Pancreas (tissue), 10 donors: ENCODE measurements around the gene CST9L. TPM values are rescaled to one million over a fixed set of nuclear protein-coding genes. Genes with fewer than 3 reads are reported as not detected.

Experiments
- ATAC-seq, 4 donors: fragments of 200-7000 bp; cut with Tn5 transposase; one replicate each; pipeline versions ENCODE4 v1.8.0 to v1.9.1; 2020; ENCODE audit warnings: mild to moderate bottlenecking in 4 of 4, moderate library complexity in 4 of 4
- DNase-seq, 6 donors: peaks; one replicate each; pipeline ENCODE4 v3.0.0-alpha.2; 2020
- FAIRE-seq: peaks from 2 replicates; lab custom pipeline; 2012; peaks lifted over from hg19 to GRCh38; lab: Jason Lieb, UNC
- H3K27ac ChIP-seq, 4 donors: fragments of 200-600 bp; sonication (generic); 1 replicate in 3 of 4; 2 replicates in 1 of 4; pipeline versions ENCODE4 v1.5.0 to v1.8.0; 2020
- H3K27me3 ChIP-seq, 4 donors: fragments of 200-600 bp; one replicate each; pipeline ENCODE4 v1.8.0; 2021
- H3K36me3 ChIP-seq, 3 donors: fragments of 200-600 bp; sonication (generic) in 1 of 3; one replicate each; pipeline versions ENCODE4 v1.5.0 to v1.8.0; 2020 to 2021
- H3K4me1 ChIP-seq, 3 donors: fragments of 200-600 bp; one replicate each; pipeline ENCODE4 v1.8.0; 2021
- H3K4me3 ChIP-seq, 4 donors: fragments of 200-600 bp; sonication (generic) in 2 of 4; one replicate each; pipeline versions ENCODE4 v1.5.0 to v1.8.0; 2020 to 2021
- H3K9me3 ChIP-seq, 4 donors: fragments of 200-600 bp; one replicate each; pipeline ENCODE4 v1.8.0; 2021
- CTCF ChIP-seq, 4 donors: fragments of 200-600 bp; sonication (generic) in 3 of 4; IDR thresholded peaks; one replicate each; pipeline versions ENCODE4 v1.5.0 to v1.8.0; 2021; ENCODE audit warnings: antibody characterized with exemption in 4 of 4
- WGBS, 2 donors: extraction: QIAGEN DNeasy Blood & Tissue Kit; methylation state at CpG; one replicate each; pipeline ENCODE4 v1.1.7; 2013; 5-methylcytosine and 5-hydroxymethylcytosine counted together
- intact Hi-C, 3 donors: fragments of 100-400 bp; cut with DNase I; formaldehyde crosslinking; loops; one replicate each; pipeline versions ENCODE4 v1.11.1 to v1.14.2; 2022
- polyA plus RNA-seq, 2 donors: library from polyadenylated mRNA; stranded (reverse); fragments of 200-250 nt; gene quantifications; one replicate each; pipeline ENCODE4 v1.2.3, GENCODE V29; 2013
- total RNA-seq, 6 donors: library from RNA; stranded (reverse); fragmentation: NEBNext Ultra II Directional in 4 of 6; extraction: Animal tissue kit (Norgen Biotek cat#: 25700) in 4 of 6; gene quantifications; one replicate each; pipeline versions ENCODE4 v1.2.1 to v1.2.4, GENCODE V29; 2021 to 2023
- donor health status: healthy with polysubstance abuse.
- donor health status: DM: no; HTN: no; CAD: no; lungs with moderate emphysema.
- donor health status: DM: no; HTN: no; CAD: no.
- donor health status: control.
- donor health status: control.
- donor health status: Bipolar disorder and iron deficiency.
- donor health status: DM: yes; HTN: yes; CAD: no.
- donor health status: DM: no; HTN: no; CAD: no.
- donor health status: DM: no; HTN: no; CAD: no.
- donor health status: DM: yes; HTN: yes; CAD: no.

Gene CST9L
- total RNA-seq (not detected), polyA plus RNA-seq (not detected)

GRCh38 chr20:23568320-23568970, at the start of gene CST9L:
CST9L (minus strand) TSS chr20:23568484; CDS start chr20:23568450, 34 bp downstream.
- no peaks in the 10 kb centered on the region for H3K36me3 ChIP-seq
- H3K4me1 ChIP-seq: no peaks in the 10 kb centered on the region
- no peak within 1 kb of the TSS for H3K4me3 ChIP-seq
- no peaks in the 10 kb centered on the region for H3K27me3 ChIP-seq
- FAIRE-seq (no peak), ATAC-seq (no peak), DNase-seq (peak in 1 of 6 donors; percentile 25)
- 44 to 57% methylated on average over 11 of the region's 11 CpGs for WGBS, 2 donors
- TF ChIP-seq CTCF (IDR thresholded peaks at IDR 0.05): no peak
- intact Hi-C loops: no loop called here
- H3K9me3 ChIP-seq: no peaks in the 10 kb centered on the region
- no peak within 1 kb of the TSS for H3K27ac ChIP-seq

- Histone ChIP-seq H3K4me3 (no peak overlapping the region), H3K9me3 (no peaks in the 10 kb centered on the region), H3K27me3 (no peaks in the 10 kb centered on the region), H3K4me1 (no peaks in the 10 kb centered on the region), H3K27ac (no peak overlapping the region), H3K36me3 (no peaks in the 10 kb centered on the region)
- ATAC-seq: no peak
- intact Hi-C loops: no loop called here
- DNase-seq: no peak
- no peak for FAIRE-seq
- no peak for TF ChIP-seq CTCF (IDR thresholded peaks at IDR 0.05)
- WGBS, 2 donors: 81 to 88% methylated on average over 5 of the region's 5 CpGs
These were observed 45.9 kb upstream of the CST9L start for GRCh38 chr20:23614163-23614562.

- ATAC-seq (peak in 1 of 4 donors; percentile 16), FAIRE-seq (no peak), DNase-seq (no peak)
- TF ChIP-seq CTCF (IDR thresholded peaks at IDR 0.05): no peak
- no peak overlapping the region for H3K4me3 ChIP-seq
- no peaks in the 10 kb centered on the region for H3K36me3 ChIP-seq
- no peaks in the 10 kb centered on the region for H3K9me3 ChIP-seq
- intact Hi-C loops: no loop called here
- H3K27me3 ChIP-seq: no peaks in the 10 kb centered on the region
- no peaks in the 10 kb centered on the region for H3K4me1 ChIP-seq
- no peak overlapping the region for H3K27ac ChIP-seq
These were observed 45.4 kb upstream of the CST9L start for GRCh38 chr20:23613676-23614075.

- DNase-seq (no peak), FAIRE-seq (no peak), ATAC-seq (no peak)
- Histone ChIP-seq H3K9me3 (no peaks in the 10 kb centered on the region), H3K4me1 (no peaks in the 10 kb centered on the region), H3K27ac (no peak overlapping the region), H3K4me3 (no peak overlapping the region), H3K27me3 (no peaks in the 10 kb centered on the region), H3K36me3 (no peaks in the 10 kb centered on the region)
- 39 to 80% methylated on average over 2 of the region's 2 CpGs for WGBS, 2 donors
- intact Hi-C loops: no loop called here
- no peak for TF ChIP-seq CTCF (IDR thresholded peaks at IDR 0.05)
These were observed 44.1 kb upstream of the CST9L start for GRCh38 chr20:23612396-23612795.

- Histone ChIP-seq H3K36me3 (no peaks in the 10 kb centered on the region), H3K4me1 (no peaks in the 10 kb centered on the region), H3K4me3 (no peak overlapping the region), H3K9me3 (no peaks in the 10 kb centered on the region), H3K27me3 (no peaks in the 10 kb centered on the region), H3K27ac (no peak overlapping the region)
- FAIRE-seq (no peak), ATAC-seq (no peak), DNase-seq (no peak)
- intact Hi-C loops: loop anchor here in 2 of 3 donors (5.0 to 10.0 kb wide), 2 partner anchors 165 to 167 kb away; no protein-coding TSS in a partner anchor
- no peak for TF ChIP-seq CTCF (IDR thresholded peaks at IDR 0.05)
- WGBS, 2 donors: 73 to 84% methylated on average over 5 of the region's 5 CpGs
These were observed 41.3 kb upstream of the CST9L start for GRCh38 chr20:23609486-23610109.
